ENCODE measurements around the gene SLC44A2.

SLC44A2 gene

DNA sequence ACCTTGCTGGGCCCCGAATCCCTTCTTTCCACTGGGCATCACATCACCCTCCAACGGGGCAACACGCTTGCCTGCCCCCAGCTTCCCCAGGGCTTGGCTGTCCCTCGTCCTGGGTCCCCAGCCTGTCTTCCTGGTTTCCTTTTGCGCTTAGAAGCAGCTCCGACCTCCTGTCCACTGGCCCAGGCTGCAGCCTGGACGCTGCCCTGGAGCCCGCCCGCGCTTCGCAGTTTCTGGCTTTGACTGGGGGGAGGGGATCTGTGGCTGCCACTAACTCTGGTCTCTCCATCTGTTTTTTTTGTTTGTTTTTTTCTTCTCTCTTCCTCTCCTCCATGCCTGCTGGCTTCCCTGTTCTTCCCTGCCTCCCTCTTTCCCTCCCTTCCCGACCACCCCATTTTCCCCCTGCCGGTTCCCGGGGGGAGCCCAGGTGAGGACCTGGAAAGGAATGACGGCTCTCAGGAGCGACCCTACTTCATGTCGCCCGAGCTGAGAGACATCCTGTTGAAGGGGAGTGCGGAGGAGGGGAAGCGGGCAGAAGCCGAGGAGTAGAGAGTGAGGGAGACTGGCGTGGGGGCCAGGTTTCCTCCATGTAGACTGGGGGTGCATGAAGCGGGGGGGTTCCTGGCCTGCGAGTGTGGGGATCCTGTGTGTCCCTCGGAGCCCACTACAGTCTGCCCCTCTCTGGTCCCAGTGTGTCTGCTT lies 17.3 kb downstream of the SLC44A2 start:
- no peaks in the 10 kb centered on the region for H3K9me3 ChIP-seq
- no peaks in the 10 kb centered on the region for H3K27me3 ChIP-seq
- no peak overlapping the region for H3K4me3 ChIP-seq (ENCODE audit: low read depth, low read length)
- peaks cover 4% of the 10 kb centered on the region; the same call in 1 of the 2 replicates for H3K4me1 ChIP-seq
- DNase-seq, result no peak
- no peaks in the 10 kb centered on the region for H3K36me3 ChIP-seq
- TF ChIP-seq, protein P1, sequence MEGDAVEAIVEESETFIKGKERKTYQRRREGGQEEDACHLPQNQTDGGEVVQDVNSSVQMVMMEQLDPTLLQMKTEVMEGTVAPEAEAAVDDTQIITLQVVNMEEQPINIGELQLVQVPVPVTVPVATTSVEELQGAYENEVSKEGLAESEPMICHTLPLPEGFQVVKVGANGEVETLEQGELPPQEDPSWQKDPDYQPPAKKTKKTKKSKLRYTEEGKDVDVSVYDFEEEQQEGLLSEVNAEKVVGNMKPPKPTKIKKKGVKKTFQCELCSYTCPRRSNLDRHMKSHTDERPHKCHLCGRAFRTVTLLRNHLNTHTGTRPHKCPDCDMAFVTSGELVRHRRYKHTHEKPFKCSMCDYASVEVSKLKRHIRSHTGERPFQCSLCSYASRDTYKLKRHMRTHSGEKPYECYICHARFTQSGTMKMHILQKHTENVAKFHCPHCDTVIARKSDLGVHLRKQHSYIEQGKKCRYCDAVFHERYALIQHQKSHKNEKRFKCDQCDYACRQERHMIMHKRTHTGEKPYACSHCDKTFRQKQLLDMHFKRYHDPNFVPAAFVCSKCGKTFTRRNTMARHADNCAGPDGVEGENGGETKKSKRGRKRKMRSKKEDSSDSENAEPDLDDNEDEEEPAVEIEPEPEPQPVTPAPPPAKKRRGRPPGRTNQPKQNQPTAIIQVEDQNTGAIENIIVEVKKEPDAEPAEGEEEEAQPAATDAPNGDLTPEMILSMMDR (IDR thresholded peaks at IDR 0.05; ENCODE audit: low read depth, low read length), result no peak

DNA sequence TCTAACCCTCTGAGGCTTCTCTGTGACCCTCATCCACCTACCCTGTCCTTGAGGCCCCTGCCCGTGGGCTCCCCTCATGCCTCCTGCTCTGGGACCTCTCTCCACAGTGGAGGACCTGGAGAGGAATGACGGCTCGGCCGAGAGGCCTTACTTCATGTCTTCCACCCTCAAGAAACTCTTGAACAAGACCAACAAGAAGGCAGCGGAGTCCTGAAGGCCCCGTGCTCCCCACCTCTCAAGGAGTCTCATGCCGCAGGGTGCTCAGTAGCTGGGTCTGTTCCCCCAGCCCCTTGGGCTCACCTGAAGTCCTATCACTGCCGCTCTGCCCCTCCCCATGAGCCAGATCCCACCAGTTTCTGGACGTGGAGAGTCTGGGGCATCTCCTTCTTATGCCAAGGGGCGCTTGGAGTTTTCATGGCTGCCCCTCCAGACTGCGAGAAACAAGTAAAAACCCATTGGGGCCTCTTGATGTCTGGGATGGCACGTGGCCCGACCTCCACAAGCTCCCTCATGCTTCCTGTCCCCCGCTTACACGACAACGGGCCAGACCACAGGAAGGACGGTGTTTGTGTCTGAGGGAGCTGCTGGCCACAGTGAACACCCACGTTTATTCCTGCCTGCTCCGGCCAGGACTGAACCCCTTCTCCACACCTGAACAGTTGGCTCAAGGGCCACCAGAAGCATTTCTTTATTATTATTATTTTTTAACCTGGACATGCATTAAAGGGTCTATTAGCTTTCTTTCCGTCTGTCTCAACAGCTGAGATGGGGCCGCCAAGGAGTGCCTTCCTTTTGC lies 18.0 kb downstream of the SLC44A2 start:
- H3K4me1 ChIP-seq, result peaks cover 4% of the 10 kb centered on the region; the same call in 1 of the 2 replicates
- no peaks in the 10 kb centered on the region for H3K27me3 ChIP-seq
- no peaks in the 10 kb centered on the region for H3K9me3 ChIP-seq
- no peak overlapping the region for H3K4me3 ChIP-seq (ENCODE audit: low read depth, low read length)
- TF ChIP-seq, protein P1 (IDR thresholded peaks at IDR 0.05; ENCODE audit: low read depth, low read length), result no peak
- no peaks in the 10 kb centered on the region for H3K36me3 ChIP-seq
- DNase-seq, result no peak

DNA sequence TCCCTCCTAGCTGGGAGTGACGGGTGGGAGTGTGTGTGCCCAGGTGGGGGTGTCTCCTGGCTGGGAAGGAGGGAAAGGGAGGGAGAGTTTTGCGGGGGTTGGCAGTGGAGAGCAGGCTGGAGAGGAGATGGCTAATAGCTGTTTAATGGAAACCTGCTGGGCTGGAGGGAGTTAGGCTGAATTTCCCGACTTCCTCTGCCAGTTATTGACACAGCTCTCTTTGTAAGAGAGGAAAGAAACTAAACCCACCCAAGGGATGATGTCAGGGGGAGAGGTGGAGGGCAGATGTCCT lies 18.6 kb downstream of the SLC44A2 start:
- DNase-seq, result no peak
- Histone ChIP-seq H3K27me3 (no peaks in the 10 kb centered on the region), H3K4me1 (peaks cover 4% of the 10 kb centered on the region; the same call in 1 of the 2 replicates), H3K9me3 (no peaks in the 10 kb centered on the region), H3K4me3 (ENCODE audit: low read depth, low read length) (no peak overlapping the region), H3K36me3 (no peaks in the 10 kb centered on the region)
- TF ChIP-seq, protein P1 (IDR thresholded peaks at IDR 0.05; ENCODE audit: low read depth, low read length), result no peak

DNA sequence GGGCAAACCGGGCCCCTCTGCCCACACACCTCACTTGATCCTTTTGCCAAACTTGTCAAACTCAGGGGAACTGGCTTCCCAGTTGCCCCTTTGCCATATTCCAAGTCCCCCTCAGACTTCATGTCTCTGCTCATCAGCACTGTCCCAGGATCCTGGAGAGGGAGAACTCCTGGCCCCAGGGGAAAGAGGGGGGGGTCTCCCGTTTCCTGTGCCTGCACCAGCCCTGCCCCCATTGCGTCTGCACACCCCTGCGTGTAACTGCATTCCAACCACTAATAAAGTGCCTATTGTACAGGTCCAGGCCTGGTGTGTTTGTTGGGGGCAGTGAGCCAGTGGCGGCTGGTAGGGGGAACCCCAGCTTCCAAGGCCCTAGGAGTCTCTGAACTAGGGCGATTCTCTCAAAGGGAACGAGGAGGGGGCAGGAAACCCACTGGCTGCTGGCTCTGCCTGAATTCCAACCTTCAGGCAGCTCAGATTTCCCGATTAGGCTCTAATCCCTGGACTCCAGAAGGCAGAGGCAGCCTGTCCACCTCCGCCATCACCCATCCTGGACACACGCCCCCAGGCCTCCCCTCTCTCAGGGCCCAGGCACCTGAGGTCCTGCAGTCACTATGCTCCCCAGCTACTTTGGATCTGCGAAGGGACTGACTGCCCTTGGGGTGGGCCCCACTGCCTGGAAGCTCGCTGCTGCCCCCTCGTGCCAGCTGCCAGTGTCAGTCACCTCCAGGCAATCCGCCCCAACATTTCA lies 19.1 kb downstream of the SLC44A2 start:
- peak; percentile 88 for DNase-seq
- Histone ChIP-seq H3K36me3 (no peaks in the 10 kb centered on the region), H3K9me3 (no peaks in the 10 kb centered on the region), H3K4me3 (ENCODE audit: low read depth, low read length) (no peak overlapping the region), H3K27me3 (no peaks in the 10 kb centered on the region), H3K4me1 (peaks cover 4% of the 10 kb centered on the region; the same call in 1 of the 2 replicates)
- TF ChIP-seq, protein P1 (IDR thresholded peaks at IDR 0.05; ENCODE audit: low read depth, low read length), result peak; percentile 94

DNA sequence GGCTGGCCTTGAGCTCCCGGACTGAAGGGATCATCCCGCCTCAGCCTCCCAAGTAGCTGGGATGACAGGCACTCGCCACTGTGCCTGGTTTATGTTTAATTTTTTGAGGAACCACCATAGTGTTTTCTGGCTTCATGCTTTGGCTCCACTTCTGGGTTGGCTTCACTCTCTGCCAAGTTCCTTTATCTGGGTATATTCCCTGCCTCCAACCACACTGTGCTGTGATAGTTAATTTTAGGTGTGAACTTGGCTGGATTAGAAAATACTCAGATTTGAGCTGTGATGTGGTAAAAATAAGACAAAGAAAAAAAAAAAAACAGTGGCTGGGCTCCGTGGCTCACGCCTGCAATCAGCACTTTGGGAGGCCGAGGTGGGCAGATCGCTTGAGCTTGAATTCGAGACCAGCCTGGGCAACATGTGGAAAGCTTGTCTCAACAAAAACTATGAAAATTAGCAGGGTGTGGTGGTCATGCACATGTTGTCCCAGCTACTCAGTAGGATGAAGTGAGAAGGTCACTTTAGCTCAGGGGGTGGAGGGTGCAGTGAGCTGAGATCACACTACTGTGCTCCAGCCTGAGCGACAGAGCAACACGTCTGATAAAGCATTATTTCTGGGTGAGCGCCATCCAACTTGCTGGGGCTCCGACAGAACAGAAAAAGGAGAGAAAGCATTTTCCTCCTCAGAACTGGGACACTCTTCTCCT lies 21.3 kb downstream of the SLC44A2 start:
- no peak for DNase-seq
- Histone ChIP-seq H3K9me3 (no peaks in the 10 kb centered on the region), H3K27me3 (no peaks in the 10 kb centered on the region), H3K4me3 (ENCODE audit: low read depth, low read length) (no peak overlapping the region), H3K4me1 (peaks cover 4% of the 10 kb centered on the region; the same call in 1 of the 2 replicates), H3K36me3 (no peaks in the 10 kb centered on the region)
- TF ChIP-seq, protein P1 (IDR thresholded peaks at IDR 0.05; ENCODE audit: low read depth, low read length), result no peak
